Stimulated activated CD4-positive, alpha-beta T cell treated with anti-CD3 and anti-CD28 coated beads, Interleukin-4, amount 100 ng/mL, for 24 hours (primary cell): Measurements from ENCODE around the gene TBCC.

ENCODE experiments used
- DNase-seq: peaks from one replicate; pipeline ENCODE4 v3.0.0-alpha.2; 2020

The TBCC gene, protein sequence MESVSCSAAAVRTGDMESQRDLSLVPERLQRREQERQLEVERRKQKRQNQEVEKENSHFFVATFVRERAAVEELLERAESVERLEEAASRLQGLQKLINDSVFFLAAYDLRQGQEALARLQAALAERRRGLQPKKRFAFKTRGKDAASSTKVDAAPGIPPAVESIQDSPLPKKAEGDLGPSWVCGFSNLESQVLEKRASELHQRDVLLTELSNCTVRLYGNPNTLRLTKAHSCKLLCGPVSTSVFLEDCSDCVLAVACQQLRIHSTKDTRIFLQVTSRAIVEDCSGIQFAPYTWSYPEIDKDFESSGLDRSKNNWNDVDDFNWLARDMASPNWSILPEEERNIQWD

DNA sequence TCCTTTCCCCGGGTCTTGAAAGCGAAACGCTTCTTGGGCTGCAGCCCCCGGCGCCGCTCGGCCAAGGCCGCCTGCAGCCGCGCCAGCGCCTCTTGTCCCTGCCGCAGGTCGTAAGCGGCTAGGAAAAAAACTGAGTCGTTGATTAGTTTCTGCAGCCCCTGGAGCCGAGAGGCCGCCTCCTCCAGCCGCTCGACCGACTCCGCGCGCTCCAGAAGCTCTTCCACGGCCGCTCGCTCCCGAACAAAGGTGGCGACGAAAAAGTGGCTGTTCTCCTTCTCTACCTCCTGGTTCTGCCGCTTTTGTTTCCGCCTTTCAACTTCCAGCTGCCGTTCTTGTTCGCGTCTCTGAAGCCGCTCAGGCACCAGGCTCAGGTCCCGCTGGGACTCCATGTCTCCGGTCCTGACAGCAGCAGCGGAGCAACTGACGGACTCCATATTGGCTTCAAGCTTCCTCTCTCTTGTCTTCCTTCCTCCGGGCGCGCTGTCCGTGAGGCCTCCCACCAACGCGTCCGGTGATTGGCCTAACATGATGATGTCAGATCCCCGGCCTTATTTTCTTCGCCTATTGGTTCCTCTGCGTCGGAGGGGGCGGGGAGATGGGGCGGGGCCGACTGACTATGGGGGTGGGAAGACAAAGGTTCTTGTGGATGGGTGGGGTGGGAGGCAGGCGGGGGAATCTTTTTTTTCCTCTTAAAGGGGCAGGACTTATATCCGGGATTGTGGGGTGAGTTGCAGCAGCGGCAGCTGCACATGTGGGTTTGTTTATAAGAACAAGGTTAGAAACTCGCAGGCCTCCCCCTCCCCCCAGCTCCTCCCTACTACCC, at the start of gene TBCC:
TBCC (minus strand) TSS at position 464 of the 823 bp plus-strand sequence; CDS start at position 434, 30 bp downstream.
- DNase-seq: peak; percentile 95

DNA sequence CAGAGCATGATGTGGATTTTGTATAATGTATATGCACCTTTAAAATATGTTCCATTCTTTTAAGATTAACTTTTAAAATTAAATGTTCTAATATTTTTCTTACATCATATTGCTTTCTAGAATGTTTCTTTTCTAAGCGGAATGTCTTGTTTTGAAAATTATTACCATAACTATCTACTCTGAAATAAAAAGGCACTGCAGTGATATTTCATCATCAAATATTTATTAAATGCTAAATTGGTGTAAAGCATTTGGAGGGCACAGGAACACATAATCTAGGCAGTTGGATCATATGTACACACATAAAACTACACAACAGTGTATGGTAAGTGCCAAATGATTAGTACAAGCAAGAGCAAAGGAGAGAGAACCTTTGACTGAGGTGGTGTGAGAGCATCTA, 49.7 kb upstream of the TBCC start:
- DNase-seq: no peak

DNA sequence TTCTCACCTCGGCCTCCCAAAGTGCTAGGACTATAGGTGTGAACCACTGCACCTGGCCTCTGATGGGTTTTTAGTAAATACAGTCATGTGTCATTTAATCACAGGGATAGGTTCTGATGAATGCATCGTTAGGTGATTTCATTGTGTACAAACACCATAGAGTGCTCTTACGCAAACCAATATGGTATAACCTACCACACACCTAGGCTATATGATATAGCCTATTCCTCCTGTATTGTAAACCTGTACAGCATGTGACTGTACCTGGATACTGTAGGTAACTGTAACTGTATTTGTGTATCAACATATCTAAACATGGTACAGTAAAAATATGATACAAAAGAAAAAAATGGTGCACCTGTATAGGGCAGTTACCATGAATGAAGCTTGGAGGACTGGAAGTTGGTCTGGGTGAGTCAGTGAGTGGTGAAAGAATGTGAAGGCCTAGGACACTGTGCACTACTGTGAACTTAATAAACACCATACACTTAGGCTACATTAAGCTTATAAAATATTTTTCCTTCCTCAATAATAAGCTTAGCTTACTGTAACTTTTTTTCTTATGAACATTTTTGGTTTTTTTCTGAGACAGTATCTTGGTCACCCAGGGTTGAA, 45.9 kb upstream of the TBCC start:
- DNase-seq: no peak

DNA sequence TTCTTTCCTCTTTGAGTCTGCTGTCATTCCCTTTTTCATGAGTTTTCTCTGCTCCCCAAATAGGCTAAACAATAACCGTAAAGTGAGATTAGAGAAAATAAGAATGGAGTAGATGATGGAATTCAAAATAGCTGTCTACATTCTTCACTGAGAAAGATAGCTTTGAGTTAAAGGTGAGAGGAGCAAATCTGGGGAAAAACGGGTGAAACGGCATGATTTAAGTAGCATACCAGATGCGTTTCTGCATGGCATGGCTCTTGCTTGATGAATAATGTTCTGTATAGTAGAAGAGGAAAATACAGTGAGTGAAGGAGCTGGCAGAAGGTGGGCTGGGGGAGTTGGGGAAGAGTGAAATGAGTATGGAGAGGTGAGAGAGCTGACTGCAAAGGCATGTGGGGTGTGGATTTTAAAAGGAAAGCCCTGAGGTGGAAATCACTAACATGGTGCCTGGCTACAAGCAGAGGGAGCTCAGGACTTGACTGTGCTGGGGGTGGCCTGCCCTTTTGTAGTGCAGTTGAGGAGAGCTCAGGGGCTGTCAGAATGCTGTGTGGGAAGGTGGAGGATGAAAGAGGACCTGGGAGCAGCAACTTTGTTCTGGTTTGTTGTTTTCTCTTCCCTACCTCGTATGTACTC, 44.8 kb upstream of the TBCC start:
- no peak for DNase-seq

DNA sequence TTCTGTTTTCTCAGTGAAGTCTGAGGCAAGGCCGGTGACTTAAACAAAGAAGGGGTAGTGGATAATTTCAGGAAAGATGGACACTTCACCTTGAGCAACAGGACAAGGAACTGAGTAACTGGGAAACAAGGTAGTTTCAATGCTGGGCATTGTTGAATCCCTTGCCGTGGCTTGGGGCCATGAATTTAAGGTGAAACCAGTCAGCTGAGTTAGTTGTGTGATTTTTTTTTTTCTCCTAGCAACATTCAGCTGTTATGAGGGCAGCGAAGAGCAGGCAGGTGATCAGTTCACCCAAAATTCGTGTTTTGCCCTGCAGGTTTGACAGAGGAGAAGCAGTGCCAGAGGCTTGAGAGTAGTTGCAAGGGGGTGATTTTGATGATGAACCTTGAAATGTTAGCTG, 42.8 kb upstream of the TBCC start:
- DNase-seq: no peak

DNA sequence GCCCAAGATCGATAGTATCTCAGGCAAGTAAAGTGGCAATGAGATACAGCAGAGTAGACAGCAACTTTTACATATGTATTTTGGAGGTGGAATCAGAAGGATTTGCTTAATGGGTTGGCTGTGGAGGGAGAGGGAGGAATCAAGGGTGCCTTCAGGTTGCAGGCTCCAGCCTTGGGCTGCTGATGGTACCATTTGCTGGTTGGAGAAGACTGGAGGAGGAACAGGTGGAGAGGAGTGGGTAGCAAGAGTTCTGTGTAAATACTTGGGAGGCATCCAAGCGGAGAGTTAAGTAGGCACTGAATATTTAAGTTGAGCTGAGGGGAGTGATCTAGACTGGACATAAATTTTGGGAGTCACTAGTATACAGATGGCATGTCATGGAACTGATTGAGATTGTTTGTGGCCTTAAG, 41.2 kb upstream of the TBCC start:
- DNase-seq: no peak

DNA sequence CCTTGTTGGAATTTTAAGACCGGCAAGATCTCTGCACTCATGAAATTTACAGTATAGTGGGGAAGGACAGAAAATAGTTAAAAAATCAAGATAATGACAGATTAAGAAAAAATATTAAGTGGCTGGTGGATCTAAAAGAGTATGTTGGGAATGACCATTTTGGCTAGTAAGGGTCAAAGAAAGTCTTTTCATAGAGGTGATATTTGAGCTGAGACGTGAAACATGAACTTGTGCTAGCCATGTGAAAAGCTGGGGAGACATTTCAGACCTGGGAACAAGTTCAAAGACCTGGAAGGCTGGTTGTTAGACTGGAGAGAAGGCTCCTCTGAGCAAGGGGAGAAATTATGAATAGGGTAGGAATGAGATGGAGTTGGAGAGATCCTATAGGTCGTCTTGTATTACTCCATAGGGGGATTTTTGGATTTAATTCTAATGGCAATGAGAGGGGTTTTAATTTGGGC, 40.7 kb upstream of the TBCC start:
- no peak for DNase-seq

DNA sequence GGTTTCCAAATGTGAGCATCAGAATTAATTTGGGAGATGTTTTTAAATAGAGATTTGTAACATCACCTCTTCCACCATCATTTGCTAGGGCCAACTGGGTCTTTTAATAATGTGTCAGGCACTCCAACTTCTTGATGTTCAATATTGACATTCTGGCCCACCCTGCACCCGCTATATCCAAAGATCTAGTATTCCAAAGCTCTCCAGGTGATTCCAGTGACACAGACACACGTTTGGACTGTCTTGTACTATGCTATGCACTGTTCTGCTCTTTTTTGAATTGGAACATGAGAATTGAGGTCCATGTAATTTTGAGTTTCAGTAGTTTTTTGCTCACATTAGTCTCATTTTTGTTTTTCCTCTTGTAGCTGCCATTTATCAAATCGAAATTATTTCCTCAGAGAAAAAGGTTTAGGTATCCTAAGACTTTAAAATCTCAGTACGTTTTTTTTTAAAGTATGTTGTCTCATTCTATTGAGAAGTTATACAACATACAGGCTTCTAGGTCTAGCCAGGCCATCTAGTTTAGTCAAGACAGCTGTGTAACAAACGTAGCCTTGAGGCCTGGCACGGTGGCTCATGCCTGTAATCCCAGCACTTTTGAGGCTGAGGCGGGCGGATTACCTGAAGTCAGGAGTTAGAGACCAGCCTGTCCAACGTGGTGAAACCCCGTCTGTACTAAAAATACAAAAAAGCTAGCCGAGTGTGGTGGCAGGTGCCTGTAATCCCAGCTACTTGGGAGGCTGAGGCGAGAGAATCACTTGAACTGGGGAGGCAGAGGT, 39.0 kb upstream of the TBCC start:
- DNase-seq: no peak

DNA sequence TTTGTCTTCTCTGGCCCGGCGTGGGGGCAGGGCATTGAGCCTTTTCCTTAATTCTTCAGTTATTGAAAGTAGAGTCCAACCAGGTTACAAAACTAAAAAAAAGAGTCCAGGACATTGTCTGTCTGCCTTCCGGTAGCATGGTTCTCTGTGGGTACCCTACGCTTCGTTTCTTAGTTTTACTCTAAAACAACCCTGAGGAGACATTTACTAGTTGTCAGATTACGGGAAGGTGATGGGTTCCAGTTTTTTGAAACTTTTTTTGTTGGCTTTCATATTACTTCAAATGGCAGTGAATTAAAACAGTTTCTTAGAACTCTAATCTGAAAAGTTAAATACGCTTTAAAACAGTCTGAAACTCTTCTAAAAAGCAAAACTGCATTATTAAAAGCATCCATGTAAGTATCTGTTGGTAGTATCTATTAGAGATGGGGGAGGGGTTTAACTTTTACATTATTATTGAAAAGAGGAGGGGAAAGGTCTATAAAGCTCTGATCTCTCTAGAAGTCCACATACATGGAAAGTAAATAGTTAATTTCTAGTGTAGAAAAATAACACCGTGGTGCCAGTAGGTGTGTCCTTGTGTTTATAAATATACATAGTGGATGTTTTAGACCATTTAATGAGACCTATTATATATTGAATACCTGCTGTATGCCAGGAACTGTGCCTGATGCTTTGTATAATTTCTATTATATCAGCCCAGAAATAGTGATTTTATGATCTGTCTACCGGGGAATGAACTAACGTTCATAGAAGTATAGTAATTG, 38.2 kb upstream of the TBCC start:
- no peak for DNase-seq

DNA sequence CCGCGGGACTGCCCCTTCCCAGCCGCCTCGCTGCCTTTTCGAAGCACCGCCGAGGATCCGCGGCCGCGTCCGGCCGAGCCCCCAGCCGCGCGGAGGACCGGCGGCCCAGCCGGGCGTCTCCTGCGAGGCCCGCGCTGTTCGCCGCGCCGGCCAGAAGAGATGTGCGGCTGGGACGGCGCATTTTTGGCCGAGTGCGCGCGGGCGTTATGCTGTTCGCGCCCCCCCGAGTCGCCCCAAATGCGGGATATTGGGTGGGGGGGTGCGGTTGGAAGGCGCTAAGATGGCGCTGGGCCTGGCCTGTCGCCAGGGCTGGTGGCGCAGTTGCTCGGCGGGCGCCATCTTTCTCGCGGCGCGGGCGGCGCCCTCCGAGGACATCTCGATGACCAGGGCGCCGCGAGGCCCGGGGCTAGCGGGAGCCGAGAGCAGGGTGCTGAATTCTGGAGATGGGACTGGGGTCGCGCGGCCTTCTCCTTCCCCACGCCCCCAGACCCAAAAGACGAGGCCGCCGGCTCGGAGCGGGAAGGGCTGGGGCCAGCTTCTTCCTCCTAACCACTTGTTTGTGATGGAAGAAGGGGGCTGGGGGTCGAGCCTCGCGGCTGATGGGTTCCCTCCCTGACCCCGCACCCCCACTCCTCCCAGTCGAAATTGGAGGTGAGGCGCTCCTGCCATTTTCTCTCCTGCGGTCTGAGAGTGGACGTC, 37.4 kb upstream of the TBCC start:
- DNase-seq: peak; percentile 75

DNA sequence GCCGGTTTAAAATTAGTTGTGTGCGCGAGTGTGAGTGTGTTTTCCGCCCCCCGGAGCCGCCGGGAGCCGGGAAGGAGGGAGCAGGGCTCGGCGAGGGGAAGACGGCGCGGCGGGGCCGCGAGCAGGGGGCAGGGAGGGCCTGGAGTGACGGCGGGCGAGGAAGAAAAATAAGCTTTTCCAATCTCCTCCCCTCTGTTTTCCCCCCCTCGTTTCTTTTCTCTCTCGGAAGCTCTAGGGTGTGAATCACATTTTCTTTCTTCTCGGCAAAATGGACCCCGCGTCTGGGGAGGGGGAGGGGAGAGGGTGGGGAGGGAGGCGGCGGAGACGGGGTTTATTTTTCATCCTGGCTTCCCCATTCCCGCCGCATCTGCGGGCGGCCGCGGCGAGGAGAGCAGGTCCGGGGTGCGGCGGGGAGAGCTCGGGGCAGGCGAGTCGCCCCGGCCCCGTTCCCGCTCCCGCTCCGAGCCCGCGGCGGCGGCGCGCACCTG, 36.8 kb upstream of the TBCC start:
- DNase-seq: peak; percentile 76

DNA sequence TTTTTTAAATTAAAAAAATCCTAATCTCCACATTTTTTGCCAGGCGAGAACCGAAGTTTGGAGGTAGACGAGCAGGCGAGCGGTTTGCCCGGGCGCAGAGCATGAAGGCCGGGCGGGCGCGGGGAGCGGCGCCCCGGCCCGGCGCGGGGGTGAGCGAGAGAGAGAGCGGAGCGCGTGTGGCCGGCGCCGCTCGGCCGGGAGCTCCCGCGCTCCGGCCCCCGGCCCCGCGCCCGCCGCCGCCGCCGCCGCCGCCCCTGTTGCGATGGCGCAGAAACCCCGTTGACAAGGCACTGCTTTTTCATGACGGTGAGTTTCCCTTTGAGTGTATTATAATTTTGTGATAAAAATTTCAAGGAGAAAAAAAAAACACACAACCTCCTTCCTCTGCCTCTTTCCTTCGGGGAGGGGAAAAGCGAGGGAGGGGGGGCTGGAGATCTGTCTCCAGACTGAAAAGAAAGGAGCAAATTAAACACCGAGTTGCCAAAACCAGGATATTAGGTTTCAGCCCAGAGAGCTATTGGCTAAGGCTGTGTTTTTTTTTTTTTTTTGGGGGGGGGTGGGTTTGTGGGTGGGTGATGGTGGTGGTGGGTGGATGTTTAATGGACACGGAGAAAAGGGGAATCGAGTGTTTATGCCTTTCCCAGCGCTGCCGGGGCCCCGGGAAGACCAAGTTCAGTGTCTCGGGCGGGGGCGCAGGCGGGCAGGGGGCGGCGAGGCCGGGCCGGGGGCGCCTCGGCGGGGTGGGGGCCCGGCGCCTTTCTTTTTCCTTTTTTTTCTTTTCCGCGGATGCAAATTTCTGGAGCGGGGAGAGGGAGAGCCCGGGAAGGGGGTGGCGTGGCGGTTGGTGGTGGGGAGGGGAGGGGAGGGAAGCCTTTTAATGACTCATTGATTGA, 36.1 kb upstream of the TBCC start, which contains the start of gene BICRAL:
BICRAL (plus strand) TSS at position 257 of the 893 bp plus-strand sequence. CDS start 39,971 bp downstream, outside the sequence.
- peak; percentile 78 for DNase-seq

DNA sequence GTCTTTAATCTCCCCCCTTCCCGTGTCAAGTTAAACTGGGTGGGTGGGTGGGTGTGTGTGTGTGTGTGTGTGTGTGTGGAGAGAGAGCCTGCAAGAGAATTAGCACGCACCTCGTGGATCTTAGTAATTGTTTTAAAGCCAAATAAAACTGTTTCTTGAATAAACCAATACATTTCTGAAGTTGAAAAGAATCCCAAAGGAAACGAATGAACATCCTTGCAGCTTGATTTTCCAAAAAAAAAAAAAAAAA, 35.6 kb upstream of the TBCC start:
- no peak for DNase-seq

DNA sequence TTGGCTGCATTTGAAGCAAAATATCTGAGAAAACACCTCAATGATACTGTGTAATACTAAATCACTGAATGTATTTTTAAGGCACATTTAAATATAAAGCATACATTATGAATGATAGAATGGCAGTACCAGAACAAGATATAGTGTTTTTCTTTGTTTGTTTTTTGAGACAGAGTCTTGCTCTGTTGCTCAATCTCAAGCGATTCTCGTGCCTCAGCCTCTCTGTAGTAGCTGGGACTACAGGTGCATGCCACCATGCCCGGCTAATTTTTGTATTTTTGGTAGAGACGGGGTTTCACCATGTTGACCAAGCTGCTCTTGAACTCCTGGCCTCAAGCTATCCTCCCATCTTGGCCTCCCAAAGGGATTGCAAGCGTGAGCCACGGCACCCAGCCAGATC, 33.6 kb upstream of the TBCC start:
- DNase-seq: no peak

DNA sequence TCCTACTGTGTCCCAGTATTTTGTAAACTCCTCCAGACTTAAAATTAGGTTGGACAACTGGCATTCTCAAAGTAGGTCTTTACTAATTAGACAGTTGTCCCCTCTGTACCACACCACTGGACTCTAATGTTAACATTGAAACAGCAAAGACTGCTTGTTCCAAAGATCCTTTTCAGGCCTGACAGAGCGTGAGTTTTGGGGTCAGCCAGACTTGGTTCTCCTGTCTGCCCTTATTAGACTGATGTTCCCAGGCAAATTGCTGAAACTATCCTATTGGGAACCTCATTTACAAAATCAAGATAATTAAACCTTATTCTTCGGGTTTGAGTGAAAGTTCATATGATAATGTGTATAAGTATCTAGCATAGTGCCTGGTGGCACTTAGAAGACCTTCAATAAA, 32.2 kb upstream of the TBCC start:
- DNase-seq: no peak

DNA sequence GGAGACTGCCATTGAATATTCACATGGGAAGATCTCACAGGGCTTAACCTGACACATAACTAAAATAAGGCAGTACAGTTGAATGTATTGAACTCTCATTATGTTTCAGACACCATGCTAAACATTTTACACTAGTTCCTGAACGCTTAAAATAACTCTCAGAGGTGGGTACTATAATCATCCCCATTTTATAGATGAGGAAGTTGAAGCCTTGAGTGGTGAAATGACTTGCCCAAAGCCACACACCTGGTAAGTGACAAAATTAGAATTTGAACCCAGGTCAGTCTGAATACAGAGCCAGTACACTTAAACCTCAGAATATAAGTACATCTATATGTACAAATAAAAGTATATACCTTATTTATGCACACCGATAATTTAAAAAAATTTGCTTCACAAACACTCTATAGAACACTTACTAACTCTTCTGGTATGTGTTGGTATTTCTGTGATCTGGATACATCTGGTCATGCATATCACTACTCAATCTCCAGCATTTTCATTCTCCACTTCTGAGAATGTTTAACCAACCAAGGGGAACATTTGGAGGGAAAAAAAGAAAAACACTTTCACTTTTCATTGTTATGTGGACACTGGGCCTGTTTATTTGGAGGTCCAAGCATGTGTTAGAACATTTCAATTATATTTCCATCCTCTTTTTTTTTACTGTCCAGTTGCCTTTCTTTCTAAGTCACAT, 31.4 kb upstream of the TBCC start:
- no peak for DNase-seq

DNA sequence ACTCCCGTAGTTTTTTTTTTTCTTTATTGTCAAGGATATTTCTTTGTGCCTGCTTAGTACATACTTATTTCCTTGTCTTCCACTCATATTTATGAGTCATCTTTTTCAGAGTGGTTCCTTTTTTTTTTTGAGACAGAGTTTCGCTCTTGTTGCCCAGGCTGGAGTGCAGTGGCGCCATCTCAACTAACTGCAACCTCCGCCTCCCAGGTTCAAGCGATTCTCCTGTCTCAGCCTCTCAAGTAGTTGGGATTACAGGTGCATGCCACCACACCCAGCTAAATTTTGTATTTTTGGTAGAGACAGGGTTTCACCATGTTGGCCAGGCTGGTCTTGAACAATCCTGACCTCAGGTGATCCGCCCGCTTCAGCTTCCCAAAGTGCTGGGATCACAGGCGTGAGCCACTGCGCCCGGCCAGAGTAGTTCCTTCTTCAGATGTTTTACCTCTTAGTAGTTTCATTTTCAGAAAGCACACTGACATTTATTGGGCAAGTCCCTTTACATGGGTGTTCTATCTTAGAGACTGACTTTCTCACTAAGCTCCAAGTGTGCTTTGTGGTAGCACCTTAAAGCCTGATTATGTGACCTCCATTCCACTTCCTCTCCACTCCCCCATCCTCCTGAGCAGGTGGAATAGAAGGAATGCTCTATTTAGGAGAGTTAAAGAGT, 29.1 kb upstream of the TBCC start:
- peak; percentile 37 for DNase-seq

DNA sequence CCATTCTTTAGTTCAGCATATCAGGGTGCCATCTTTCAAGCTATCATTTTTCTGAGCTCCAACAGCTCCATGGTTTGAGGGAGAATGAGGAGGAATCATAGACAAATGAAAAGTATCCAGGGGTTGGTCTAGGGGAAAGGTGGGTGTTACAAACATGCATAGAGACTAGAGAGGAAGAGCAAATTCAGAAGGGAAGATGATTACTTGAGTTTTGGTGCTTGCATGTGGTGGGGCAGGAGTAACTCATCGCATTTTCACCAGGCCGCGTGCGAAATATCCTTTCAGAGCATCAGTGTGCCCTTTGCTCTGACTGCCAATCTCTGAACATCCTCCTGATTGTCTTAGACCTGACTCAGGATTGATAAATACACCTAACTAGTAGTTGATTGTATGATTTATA, 28.3 kb upstream of the TBCC start:
- peak; percentile 40 for DNase-seq

DNA sequence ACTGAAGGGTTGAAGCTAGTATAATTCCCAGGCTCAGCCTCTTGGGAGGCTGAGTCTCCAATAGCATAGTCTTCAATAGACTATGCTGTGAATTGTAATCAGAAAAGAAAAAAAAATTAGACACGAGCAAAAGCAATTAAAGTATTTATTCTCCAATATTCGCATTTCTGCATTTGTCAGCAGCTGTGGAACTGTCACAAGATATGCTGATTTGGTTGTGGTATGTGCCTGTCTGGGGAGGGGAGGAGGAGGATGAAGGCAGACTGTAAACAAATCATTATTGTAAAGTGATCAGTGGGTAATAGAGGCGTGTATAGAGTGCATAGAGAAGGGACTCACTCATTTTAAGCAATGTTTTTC, 25.8 kb upstream of the TBCC start:
- DNase-seq: peak; percentile 13
